Measurements from ENCODE around the gene ZNF524.

ZNF524 gene

DNA sequence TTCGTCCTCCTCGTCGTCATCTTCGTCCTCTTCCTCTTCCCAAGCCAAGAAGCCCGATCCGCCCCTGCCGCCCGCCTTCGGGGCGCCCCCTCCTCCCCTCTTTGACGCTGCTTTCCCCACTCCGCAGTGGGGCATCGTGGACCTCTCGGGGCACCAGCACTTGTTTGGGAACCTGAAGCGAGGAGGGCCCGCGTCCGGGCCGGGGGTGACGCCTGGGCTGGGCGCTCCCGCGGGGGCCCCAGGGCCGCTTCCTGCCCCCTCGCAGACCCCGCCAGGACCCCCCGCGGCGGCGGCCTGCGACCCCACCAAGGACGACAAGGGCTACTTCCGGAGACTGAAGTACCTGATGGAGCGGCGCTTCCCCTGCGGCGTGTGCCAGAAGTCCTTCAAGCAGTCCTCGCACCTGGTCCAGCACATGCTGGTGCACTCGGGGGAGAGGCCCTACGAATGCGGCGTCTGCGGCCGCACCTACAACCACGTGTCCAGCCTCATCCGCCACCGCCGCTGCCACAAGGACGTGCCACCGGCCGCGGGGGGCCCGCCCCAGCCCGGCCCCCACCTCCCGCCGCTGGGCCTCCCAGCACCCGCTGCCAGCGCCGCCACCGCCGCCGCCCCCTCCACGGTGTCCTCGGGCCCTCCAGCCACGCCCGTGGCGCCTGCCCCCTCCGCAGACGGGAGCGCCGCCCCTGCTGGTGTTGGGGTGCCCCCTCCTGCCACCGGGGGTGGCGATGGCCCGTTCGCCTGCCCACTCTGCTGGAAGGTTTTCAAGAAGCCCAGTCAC is 14.0 kb downstream of the ZNF524 start:
- TF ChIP-seq, protein P1, sequence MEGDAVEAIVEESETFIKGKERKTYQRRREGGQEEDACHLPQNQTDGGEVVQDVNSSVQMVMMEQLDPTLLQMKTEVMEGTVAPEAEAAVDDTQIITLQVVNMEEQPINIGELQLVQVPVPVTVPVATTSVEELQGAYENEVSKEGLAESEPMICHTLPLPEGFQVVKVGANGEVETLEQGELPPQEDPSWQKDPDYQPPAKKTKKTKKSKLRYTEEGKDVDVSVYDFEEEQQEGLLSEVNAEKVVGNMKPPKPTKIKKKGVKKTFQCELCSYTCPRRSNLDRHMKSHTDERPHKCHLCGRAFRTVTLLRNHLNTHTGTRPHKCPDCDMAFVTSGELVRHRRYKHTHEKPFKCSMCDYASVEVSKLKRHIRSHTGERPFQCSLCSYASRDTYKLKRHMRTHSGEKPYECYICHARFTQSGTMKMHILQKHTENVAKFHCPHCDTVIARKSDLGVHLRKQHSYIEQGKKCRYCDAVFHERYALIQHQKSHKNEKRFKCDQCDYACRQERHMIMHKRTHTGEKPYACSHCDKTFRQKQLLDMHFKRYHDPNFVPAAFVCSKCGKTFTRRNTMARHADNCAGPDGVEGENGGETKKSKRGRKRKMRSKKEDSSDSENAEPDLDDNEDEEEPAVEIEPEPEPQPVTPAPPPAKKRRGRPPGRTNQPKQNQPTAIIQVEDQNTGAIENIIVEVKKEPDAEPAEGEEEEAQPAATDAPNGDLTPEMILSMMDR (IDR thresholded peaks at IDR 0.05; ENCODE audit: low read depth, low read length) = no peak
- DNase-seq (ENCODE audit: low read depth, low spot score) = no peak
- no peak overlapping the region for H3K4me3 ChIP-seq (ENCODE audit: low read depth, low read length)
- in situ Hi-C loops (cut with HindIII; ENCODE audit: low sequenced_read_pairs) = no loop called here

DNA sequence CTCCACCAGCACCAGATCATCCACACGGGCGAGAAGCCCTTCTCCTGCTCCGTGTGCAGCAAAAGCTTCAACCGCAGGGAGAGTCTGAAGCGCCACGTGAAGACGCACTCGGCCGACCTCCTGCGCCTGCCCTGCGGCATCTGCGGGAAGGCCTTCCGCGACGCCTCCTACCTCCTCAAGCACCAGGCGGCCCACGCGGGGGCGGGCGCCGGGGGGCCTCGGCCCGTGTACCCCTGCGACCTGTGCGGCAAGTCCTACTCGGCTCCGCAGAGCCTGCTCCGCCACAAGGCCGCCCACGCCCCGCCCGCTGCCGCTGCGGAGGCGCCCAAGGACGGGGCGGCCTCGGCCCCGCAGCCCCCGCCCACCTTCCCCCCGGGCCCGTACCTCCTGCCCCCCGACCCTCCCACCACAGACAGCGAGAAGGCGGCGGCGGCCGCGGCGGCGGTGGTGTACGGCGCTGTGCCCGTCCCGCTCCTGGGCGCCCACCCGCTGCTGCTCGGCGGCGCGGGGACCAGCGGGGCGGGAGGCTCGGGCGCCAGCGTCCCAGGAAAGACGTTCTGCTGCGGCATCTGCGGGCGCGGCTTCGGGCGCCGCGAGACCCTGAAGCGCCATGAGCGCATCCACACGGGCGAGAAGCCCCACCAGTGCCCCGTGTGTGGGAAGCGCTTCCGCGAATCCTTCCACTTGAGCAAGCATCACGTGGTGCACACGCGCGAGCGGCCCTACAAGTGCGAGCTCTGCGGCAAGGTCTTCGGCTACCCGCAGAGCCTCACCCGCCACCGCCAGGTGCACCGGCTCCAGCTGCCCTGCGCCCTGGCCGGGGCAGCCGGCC is 14.8 kb downstream of the ZNF524 start:
- TF ChIP-seq, protein P1 (IDR thresholded peaks at IDR 0.05; ENCODE audit: low read depth, low read length) = no peak
- in situ Hi-C loops (cut with HindIII; ENCODE audit: low sequenced_read_pairs) = no loop called here
- H3K4me3 ChIP-seq (ENCODE audit: low read depth, low read length) = no peak overlapping the region
- no peak for DNase-seq (ENCODE audit: low read depth, low spot score)

DNA sequence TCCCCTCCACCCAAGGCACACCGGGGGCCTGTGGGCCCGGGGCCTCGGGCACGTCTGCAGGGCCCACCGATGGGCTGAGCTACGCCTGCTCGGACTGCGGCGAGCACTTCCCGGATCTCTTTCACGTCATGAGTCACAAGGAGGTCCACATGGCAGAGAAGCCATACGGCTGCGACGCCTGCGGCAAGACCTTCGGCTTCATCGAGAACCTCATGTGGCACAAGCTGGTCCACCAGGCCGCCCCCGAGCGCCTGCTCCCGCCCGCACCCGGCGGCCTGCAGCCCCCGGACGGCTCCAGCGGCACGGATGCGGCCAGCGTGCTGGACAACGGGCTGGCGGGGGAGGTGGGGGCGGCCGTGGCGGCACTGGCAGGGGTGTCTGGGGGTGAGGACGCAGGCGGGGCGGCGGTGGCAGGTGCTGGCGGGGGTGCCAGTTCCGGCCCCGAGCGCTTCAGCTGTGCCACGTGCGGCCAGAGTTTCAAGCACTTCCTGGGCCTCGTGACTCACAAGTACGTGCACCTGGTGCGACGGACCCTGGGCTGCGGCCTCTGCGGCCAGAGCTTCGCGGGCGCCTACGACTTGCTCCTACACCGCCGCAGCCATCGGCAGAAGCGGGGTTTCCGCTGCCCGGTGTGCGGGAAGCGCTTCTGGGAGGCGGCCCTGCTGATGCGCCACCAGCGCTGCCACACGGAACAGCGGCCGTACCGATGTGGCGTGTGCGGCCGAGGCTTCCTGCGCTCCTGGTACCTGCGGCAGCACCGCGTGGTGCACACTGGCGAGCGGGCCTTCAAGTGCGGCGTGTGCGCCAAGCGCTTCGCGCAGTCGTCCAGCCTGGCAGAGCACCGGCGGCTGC is 15.7 kb downstream of the ZNF524 start:
- in situ Hi-C loops (cut with HindIII; ENCODE audit: low sequenced_read_pairs) = no loop called here
- DNase-seq (ENCODE audit: low read depth, low spot score) = no peak
- H3K4me3 ChIP-seq (ENCODE audit: low read depth, low read length) = no peak overlapping the region
- TF ChIP-seq, protein P1 (IDR thresholded peaks at IDR 0.05; ENCODE audit: low read depth, low read length) = no peak

DNA sequence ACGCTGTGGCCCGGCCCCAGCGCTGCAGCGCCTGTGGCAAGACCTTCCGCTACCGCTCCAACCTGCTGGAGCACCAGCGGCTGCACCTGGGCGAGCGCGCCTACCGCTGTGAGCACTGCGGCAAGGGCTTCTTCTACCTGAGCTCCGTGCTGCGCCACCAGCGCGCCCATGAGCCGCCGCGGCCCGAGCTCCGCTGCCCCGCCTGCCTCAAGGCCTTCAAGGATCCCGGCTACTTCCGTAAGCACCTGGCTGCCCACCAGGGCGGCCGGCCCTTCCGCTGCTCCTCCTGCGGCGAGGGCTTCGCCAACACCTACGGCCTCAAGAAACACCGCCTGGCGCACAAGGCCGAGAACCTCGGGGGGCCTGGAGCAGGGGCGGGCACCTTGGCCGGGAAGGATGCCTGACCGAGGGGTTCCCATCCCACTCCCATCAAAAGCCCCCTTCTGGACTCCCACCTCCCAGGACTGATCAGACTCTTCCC is 16.3 kb downstream of the ZNF524 start:
- no peak overlapping the region for H3K4me3 ChIP-seq (ENCODE audit: low read depth, low read length)
- TF ChIP-seq, protein P1 (IDR thresholded peaks at IDR 0.05; ENCODE audit: low read depth, low read length) = no peak
- DNase-seq (ENCODE audit: low read depth, low spot score) = no peak
- in situ Hi-C loops (cut with HindIII; ENCODE audit: low sequenced_read_pairs) = no loop called here

DNA sequence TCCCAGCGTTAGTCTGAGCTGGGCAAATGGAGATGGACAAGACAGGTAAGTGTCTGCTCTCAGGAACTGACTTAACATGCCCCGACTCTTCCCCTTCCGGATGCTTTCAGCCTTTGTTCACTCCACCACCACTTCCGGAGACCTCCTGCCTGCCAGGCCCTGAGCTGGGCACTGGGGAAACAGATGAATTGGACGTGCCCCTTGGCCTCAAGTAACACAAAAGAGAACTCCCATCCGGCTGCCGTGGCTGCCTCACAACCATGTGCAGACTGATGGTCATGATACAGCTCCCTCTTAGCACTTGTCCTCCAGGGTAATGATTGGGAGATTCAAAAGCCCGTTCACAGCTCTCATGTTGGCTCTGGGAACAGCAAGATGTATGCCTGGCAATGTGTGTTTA is 17.3 kb downstream of the ZNF524 start:
- no peak for DNase-seq (ENCODE audit: low read depth, low spot score)
- TF ChIP-seq, protein P1 (IDR thresholded peaks at IDR 0.05; ENCODE audit: low read depth, low read length) = no peak
- in situ Hi-C loops (cut with HindIII; ENCODE audit: low sequenced_read_pairs) = no loop called here
- H3K4me3 ChIP-seq (ENCODE audit: low read depth, low read length) = no peak overlapping the region

DNA sequence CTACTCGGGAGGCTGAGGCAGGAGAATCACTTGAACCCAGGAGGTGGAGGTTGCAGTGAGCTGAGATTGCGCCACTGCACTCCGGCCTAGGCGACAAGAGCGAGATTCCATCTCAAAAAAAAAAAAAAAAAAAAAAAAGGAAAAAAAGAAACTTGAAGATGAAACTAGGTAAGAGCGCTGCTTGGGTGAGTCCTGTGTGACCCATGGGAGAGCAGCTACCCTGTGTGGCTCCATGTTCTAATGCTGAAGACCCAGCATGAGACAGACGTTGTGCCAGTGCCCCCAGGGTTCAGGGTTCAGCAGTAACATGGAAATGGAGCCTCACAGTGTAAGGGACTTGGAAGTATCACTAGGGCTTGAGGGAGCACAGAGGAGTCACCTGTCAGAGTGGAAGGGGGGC is 18.3 kb downstream of the ZNF524 start:
- no peak for DNase-seq (ENCODE audit: low read depth, low spot score)
- in situ Hi-C loops (cut with HindIII; ENCODE audit: low sequenced_read_pairs) = no loop called here
- no peak overlapping the region for H3K4me3 ChIP-seq (ENCODE audit: low read depth, low read length)

More for the DNA sequence above, 18.3 kb downstream of the ZNF524 start:
- TF ChIP-seq, protein P1 (IDR thresholded peaks at IDR 0.05; ENCODE audit: low read depth, low read length) = no peak
